ENCODE measurements around the gene EMID1.

The EMID1 gene

GRCh38 chr22:29195964-29196666, 9.6 kb upstream of the EMID1 start:
- TF ChIP-seq ZBTB7A (IDR thresholded peaks at IDR 0.05; ENCODE audit: low read depth) (no peak), CEBPB (IDR thresholded peaks at IDR 0.05) (no peak), USF1 (IDR thresholded peaks at IDR 0.05) (no peak), REST (IDR thresholded peaks at IDR 0.05; ENCODE audit: low read depth) (no peak), MAX (IDR thresholded peaks at IDR 0.05) (no peak)

- TF ChIP-seq EP300 (IDR thresholded peaks at IDR 0.05; ENCODE audit: borderline replicate concordance) (no peak), RAD21 (IDR thresholded peaks at IDR 0.05; ENCODE audit: low read depth) (no peak), TAF1 (IDR thresholded peaks at IDR 0.05; ENCODE audit: low read depth) (no peak), CEBPB (IDR thresholded peaks at IDR 0.05) (no peak), CREB1 (IDR thresholded peaks at IDR 0.05; ENCODE audit: low read depth) (no peak), ZBTB7A (IDR thresholded peaks at IDR 0.05; ENCODE audit: low read depth) (no peak)
Measured at GRCh38 chr22:29197096-29197495, 8.6 kb upstream of the EMID1 start.

- TF ChIP-seq YY1 (IDR thresholded peaks at IDR 0.05; ENCODE audit: low read depth) (no peak), USF1 (IDR thresholded peaks at IDR 0.05) (no peak), TAF1 (IDR thresholded peaks at IDR 0.05; ENCODE audit: low read depth) (no peak), CEBPB (IDR thresholded peaks at IDR 0.05) (no peak), FOXM1 (IDR thresholded peaks at IDR 0.05; ENCODE audit: borderline replicate concordance, low read depth) (no peak), ZBTB7A (IDR thresholded peaks at IDR 0.05; ENCODE audit: low read depth) (no peak), REST (IDR thresholded peaks at IDR 0.05; ENCODE audit: low read depth) (no peak)
Measured at GRCh38 chr22:29198240-29198639, 7.5 kb upstream of the EMID1 start.

- no peak for TF ChIP-seq CEBPB (IDR thresholded peaks at IDR 0.05)
- no peak for TF ChIP-seq CREB1 (IDR thresholded peaks at IDR 0.05; ENCODE audit: low read depth)
- no peak for TF ChIP-seq NFIC (IDR thresholded peaks at IDR 0.05)
- no peak for TF ChIP-seq RAD21 (IDR thresholded peaks at IDR 0.05; ENCODE audit: low read depth)
- TF ChIP-seq ZBTB7A (IDR thresholded peaks at IDR 0.05; ENCODE audit: low read depth) = no peak
- no peak for TF ChIP-seq REST (IDR thresholded peaks at IDR 0.05; ENCODE audit: low read depth)
- no peak for TF ChIP-seq MAX (IDR thresholded peaks at IDR 0.05)
- no peak for TF ChIP-seq TEAD4 (IDR thresholded peaks at IDR 0.05)
- TF ChIP-seq YY1 (IDR thresholded peaks at IDR 0.05; ENCODE audit: low read depth) = no peak
- no peak for TF ChIP-seq FOXM1 (IDR thresholded peaks at IDR 0.05; ENCODE audit: borderline replicate concordance, low read depth)
- TF ChIP-seq TCF12 (IDR thresholded peaks at IDR 0.05; ENCODE audit: low read depth) = no peak
- no peak for TF ChIP-seq EGR1 (IDR thresholded peaks at IDR 0.05)
- no peak for TF ChIP-seq TAF1 (IDR thresholded peaks at IDR 0.05; ENCODE audit: low read depth)
- no peak for TF ChIP-seq USF1 (IDR thresholded peaks at IDR 0.05)
- TF ChIP-seq EP300 (IDR thresholded peaks at IDR 0.05; ENCODE audit: borderline replicate concordance) = no peak
Measured at GRCh38 chr22:29199702-29200400, 5.8 kb upstream of the EMID1 start.

Measured in Ishikawa (cell line).